Stimulated activated effector memory CD8-positive, alpha-beta T cell treated with anti-CD3 and anti-CD28 coated beads, Interleukin-12 subunit alpha, Interleukin-12 subunit beta, amount 100 ng/mL, for 72 hours (primary cell): Measurements from ENCODE around the gene ALKBH8.

ENCODE experiments used
- ATAC-seq: fragments of 150-1000 bp; cut with Tn5 transposase; 2 replicates; pipeline ENCODE4 v1.10.0; 2021
- DNase-seq, 2 donors: peaks; one replicate each; pipeline ENCODE4 v3.0.0; 2021 to 2022; ENCODE audit warnings: low spot score in 2 of 2
- H3K27ac Mint-ChIP-seq: one replicate; pipeline ENCODE4 v1.8.0; 2022; ENCODE audit warnings: mild to moderate bottlenecking, mixed read lengths
- H3K36me3 Mint-ChIP-seq: one replicate; pipeline ENCODE4 v1.8.0; 2022; ENCODE audit warnings: mild to moderate bottlenecking, mixed read lengths
- H3K4me1 Mint-ChIP-seq: one replicate; pipeline ENCODE4 v1.8.0; 2022; ENCODE audit warnings: mixed read lengths
- H3K4me3 Mint-ChIP-seq: one replicate; pipeline ENCODE4 v1.8.0; 2022; ENCODE audit warnings: mild to moderate bottlenecking, mixed read lengths
- H3K9me3 Mint-ChIP-seq: one replicate; pipeline ENCODE4 v1.8.0; 2022; ENCODE audit warnings: mixed read lengths

The ALKBH8 gene, protein sequence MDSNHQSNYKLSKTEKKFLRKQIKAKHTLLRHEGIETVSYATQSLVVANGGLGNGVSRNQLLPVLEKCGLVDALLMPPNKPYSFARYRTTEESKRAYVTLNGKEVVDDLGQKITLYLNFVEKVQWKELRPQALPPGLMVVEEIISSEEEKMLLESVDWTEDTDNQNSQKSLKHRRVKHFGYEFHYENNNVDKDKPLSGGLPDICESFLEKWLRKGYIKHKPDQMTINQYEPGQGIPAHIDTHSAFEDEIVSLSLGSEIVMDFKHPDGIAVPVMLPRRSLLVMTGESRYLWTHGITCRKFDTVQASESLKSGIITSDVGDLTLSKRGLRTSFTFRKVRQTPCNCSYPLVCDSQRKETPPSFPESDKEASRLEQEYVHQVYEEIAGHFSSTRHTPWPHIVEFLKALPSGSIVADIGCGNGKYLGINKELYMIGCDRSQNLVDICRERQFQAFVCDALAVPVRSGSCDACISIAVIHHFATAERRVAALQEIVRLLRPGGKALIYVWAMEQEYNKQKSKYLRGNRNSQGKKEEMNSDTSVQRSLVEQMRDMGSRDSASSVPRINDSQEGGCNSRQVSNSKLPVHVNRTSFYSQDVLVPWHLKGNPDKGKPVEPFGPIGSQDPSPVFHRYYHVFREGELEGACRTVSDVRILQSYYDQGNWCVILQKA

DNA sequence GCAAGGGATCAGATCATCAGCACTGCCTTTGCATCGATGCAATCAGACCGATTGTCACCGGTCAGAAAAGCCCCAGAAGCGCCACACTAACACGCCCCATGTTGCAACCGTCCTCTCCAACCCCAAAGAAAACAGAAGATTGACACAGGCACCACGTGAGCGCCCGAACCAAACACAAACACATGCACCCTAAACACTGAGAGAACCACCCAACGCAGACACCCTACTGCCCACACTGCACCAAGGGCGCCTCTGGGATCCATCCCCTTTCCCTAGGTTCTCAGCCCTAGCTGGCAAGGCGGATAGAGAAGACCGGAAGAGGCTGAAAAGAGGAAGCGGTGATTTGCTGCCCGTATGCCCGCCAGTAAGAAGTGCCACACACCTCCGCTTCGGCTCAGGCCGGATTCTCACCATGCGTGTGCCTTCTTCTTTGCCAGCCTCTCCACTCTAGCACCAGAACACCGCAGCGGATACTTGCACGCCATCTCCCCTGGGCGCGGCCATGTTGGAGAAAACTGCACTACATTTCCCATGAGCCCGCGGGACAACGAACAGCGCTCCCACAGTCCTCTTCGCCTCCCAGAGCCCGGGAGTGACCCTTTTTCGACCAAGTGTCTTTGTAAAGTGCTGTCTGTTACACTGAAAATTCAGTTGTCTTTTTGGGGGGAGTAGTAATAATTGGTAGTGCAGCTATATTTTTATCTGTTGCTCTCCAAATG is at the start of gene ALKBH8:
Gene ALKBH8 (minus strand): TSS at position 517 of the 719 bp plus-strand sequence. CDS start 4,842 bp downstream, outside the sequence.
- Mint-ChIP-seq H3K27ac (peak within 1 kb of the TSS; percentile 95), H3K4me1 (peaks cover 50% of the 10 kb centered on the region)
- ATAC-seq, result peak; percentile 94

DNA sequence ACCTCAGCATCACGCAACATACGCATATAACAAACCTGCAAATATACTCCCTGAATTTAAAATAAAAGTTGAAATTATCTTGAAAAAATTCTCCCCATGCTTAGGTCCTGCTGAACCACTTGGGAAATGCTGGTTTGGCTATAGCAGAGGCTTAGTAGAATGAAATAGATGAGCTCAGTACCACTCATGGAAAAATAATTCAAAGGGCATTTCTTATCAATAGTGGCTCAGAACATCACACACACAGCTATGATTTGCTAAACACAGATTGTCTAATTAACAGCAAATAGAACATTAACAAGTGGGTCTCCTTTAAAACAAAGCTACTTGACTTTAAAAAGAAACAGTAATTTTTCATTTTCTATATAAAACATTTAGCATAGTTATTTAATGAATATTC is 46.9 kb upstream of the ALKBH8 start:
- Mint-ChIP-seq H3K4me3 (no peak overlapping the region), H3K9me3 (no peaks in the 10 kb centered on the region), H3K36me3 (no peaks in the 10 kb centered on the region), H3K27ac (no peak overlapping the region), H3K4me1 (no peaks in the 10 kb centered on the region)
- ATAC-seq (no peak), DNase-seq (no peak)

More for the DNA sequence above, at the start of gene ALKBH8:
- Mint-ChIP-seq H3K9me3 (no peaks in the 10 kb centered on the region), H3K36me3 (peaks cover 6% of the 10 kb centered on the region), H3K4me3 (peak within 1 kb of the TSS; percentile 96)
- DNase-seq, result peak; percentile 53 to 86

DNA sequence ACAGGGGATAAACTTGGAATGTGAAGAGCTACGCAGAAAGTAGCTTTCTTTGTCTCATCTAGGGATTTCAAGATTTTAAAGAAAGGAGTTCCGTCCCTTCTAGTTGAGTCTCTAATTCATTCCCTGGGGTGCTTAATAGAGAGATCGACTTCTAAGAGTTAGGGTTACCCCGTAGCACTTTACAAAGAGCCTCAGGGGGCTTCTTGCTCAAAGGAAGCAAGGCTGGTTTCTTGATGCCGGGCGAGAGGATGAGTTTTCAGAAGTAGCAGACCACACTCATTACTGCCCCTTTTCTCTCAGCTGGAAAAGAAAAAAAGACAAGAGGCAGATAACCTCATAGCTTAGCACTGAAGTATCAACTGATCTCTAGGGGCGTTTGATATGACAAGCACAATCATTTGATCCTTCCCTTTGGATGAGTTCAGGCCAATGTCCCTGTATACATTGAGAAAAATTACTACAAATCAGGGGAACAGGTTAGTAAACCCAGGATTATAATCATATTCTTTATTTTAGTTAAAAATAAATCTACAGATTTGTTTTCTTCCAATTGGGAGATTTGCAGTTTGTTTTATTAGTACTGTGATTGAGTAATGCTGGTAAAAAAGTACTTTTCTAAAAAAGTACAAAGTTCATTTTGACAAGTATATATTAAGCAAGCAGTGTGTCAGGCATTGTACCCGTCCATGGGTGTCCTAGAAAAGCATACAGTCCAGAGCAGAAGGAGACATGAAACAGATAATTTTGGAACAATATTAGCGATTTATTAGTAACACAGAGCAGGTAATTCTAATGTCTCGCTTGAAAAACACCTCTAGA is 44.1 kb upstream of the ALKBH8 start:
- no peak overlapping the region for H3K27ac Mint-ChIP-seq
- ATAC-seq (no peak), DNase-seq (no peak)
- no peaks in the 10 kb centered on the region for H3K9me3 Mint-ChIP-seq
- no peak overlapping the region for H3K4me3 Mint-ChIP-seq
- H3K4me1 Mint-ChIP-seq, result no peaks in the 10 kb centered on the region
- no peaks in the 10 kb centered on the region for H3K36me3 Mint-ChIP-seq

DNA sequence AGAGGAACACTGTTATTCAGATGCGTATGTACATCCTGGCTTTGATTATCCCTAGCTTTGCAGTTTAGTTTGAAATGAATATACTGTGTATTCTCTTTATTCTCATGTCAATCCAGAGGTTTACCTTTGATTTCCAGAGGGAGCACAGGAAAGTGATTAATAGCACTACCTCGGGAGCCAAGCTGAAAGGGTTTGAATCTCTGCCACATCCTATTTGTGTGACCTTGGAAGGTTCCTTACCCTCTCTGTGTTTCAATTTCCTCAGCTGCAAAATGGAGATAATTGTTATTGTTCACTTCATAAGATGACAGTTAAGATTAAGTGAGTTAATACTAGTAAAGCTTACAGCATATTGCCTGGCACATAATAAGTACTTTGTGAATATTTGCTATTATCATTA is 43.3 kb upstream of the ALKBH8 start:
- no peaks in the 10 kb centered on the region for H3K4me1 Mint-ChIP-seq
- DNase-seq, result no peak
- no peaks in the 10 kb centered on the region for H3K36me3 Mint-ChIP-seq
- H3K27ac Mint-ChIP-seq, result no peak overlapping the region
- H3K9me3 Mint-ChIP-seq, result no peaks in the 10 kb centered on the region
- no peak overlapping the region for H3K4me3 Mint-ChIP-seq
- no peak for ATAC-seq

DNA sequence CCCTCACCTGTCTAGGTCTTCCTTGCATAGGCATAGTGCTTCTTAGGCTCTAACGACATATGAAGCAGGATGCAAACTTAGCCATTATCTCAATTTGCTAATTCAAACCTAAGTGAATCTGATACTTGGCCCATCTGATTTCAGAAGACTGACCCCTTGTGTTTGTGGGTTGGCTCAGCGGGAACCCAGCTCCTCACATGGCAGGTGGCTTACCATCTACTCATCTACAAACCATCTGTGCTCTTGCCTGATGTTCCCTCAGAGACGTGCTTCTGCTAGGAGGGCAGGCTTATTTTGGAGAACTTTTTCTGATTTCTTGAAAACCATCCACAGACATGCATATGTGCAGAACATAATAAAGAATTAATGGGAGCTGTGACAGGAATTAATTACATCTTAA is 40.6 kb upstream of the ALKBH8 start:
- H3K4me1 Mint-ChIP-seq, result no peaks in the 10 kb centered on the region
- no peaks in the 10 kb centered on the region for H3K36me3 Mint-ChIP-seq
- H3K27ac Mint-ChIP-seq, result no peak overlapping the region
- no peak for ATAC-seq
- no peak for DNase-seq
- H3K4me3 Mint-ChIP-seq, result no peak overlapping the region
- no peaks in the 10 kb centered on the region for H3K9me3 Mint-ChIP-seq

DNA sequence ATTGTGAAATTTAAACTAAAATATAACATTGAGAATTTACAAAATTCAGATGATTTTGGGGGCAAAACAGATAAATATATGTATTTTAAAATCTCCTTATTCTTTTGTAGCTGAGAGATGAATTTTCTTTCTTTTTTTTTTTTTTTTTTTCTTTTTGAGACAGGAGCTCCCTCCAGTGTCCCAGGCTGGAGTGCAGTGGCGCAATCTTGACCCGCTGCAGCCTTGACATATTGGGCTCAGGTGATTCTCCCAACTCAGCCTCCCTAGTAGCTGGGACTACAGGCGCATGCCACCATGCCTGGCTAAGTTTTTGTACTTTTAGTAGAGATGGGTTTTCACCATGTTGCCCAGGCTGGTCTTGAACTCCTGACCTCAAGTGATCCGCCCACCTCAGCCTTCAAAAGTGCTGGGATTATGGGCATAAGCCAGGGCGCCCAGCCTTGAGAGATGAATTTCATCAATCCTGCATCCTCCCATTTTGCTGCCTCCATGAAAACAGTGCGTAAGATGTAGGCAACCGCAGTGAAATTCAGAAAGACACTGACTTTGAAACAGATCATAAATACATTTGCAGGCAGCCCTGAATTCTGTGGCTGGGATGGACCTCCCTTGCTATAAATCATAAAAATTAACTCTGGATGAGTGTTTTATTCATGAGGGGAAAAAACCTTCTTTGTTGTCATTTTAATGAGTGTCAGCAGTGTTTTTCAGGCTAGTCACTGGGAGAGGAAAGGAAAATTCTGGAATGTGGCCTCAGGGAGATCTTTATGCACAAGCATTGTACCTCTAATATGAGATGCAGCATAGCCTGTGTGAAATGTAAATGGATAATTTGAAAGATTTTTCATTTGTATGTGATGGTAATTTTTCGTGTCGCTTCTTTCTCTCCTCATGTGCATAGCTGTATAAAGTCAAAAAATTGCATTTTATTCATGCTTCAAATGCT is 39.8 kb upstream of the ALKBH8 start:
- H3K36me3 Mint-ChIP-seq, result no peaks in the 10 kb centered on the region
- no peaks in the 10 kb centered on the region for H3K4me1 Mint-ChIP-seq
- H3K4me3 Mint-ChIP-seq, result no peak overlapping the region
- H3K9me3 Mint-ChIP-seq, result no peaks in the 10 kb centered on the region
- no peak overlapping the region for H3K27ac Mint-ChIP-seq
- no peak for ATAC-seq
- no peak for DNase-seq

DNA sequence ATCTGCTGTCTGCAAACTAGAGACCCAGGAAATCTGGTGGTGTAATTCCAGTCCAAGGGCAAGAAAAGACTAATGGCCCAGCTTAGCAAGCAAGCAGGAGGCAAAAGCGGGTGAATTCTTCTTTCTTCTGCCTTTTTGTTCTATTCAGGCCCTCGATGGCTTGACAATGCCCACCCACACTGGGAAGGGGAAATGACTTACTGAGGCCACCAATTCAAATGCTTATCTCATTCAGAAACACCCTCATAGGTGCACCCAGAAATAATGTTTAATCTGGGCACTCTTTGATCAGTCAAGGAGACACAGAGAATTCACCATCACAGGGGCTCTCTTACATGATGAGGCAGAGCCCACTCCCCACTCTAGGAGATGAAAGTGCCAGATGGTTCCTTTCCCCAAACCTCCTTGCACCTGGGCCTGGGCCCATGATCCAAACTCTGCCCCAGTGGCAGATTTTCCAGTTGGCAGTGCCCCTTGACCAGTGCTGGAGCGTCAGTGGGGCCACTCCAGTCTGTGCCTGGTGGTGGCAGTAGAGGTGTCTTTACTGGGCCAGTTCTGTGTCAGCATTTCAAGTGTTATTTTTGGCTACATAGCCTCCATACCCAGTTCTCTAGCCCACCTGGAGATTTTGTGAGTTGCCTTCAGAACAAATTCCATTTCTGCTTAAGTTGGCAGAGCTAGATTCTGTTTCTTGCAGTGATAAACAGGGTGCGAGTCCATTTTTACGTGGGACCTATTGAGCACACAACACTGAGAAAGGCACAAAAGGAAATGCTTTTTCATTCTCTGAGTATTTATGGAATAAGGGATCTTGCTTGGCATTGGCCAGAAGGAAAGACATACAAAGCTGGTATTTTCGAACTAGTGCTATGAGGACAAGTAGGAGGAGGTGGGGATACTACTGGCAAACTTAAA is 32.9 kb upstream of the ALKBH8 start:
- no peak for DNase-seq
- Mint-ChIP-seq H3K4me1 (peaks cover 7% of the 10 kb centered on the region), H3K4me3 (no peak overlapping the region), H3K36me3 (no peaks in the 10 kb centered on the region), H3K9me3 (no peaks in the 10 kb centered on the region), H3K27ac (no peak overlapping the region)
- peak; percentile 79 for ATAC-seq

DNA sequence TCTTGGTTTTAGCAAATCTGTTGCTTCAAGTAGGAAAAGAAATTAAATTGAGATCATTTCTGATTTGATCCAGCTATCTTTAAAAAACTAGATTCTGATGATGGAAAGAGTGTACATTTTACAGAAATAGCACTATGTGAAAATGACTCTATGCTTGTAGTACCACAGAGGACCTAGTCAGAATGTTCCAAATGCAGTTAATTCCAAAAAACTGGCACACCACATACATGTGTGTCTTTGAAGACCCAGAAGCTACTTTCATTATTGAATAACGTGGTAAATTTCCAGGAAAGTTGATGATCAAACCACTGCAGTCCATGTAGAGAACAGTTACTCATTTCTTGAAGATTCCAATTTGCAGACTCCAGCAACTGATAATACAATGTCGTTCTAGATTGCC is 29.2 kb upstream of the ALKBH8 start:
- H3K4me3 Mint-ChIP-seq, result no peak overlapping the region
- ATAC-seq (no peak), DNase-seq (no peak)
- no peak overlapping the region for H3K27ac Mint-ChIP-seq
- H3K4me1 Mint-ChIP-seq, result peaks cover 31% of the 10 kb centered on the region
- no peaks in the 10 kb centered on the region for H3K36me3 Mint-ChIP-seq
- no peaks in the 10 kb centered on the region for H3K9me3 Mint-ChIP-seq

DNA sequence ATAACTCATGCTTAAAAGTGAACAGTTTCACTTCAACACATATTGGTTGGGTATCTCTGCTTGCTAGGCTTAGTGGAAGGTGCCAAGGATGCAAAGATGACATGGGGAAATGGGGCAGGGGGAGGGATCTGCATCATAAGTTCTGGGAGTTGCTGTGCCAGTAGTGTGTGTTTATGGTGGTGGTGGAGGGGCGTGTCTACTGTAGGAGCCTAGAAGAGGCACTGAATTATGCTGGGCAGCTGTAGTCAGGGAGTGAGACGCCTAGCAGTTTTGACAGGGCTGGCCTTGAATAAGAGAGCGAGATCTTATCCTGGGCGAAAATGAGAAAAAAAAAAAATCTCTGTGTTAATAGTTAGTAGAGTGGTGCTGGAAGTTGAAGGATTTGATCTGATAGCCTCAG is 28.4 kb upstream of the ALKBH8 start:
- H3K4me3 Mint-ChIP-seq, result no peak overlapping the region
- ATAC-seq, result no peak
- H3K9me3 Mint-ChIP-seq, result no peaks in the 10 kb centered on the region
- H3K4me1 Mint-ChIP-seq, result peaks cover 31% of the 10 kb centered on the region
- no peak for DNase-seq
- no peak overlapping the region for H3K27ac Mint-ChIP-seq
- no peaks in the 10 kb centered on the region for H3K36me3 Mint-ChIP-seq

DNA sequence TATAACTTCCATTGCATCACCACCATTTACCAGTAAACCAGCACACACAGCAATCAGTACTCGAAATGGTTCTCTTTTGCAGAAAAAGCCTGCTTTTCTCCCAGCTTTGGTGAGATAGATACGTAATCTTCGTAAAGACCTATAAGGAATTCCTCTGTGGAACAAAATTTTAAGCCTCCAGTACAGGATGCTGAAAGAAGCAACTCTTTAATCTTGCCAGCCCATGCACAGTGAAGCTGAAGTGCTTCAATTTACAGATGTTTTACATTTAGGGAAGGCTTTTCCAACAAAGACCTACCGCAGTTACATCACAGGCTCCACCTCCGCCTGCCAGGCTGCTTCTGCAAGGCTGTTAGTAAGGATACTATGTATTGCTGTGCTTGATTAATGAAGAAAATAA is 27.3 kb upstream of the ALKBH8 start:
- ATAC-seq, result no peak
- no peak overlapping the region for H3K27ac Mint-ChIP-seq
- peaks cover 31% of the 10 kb centered on the region for H3K4me1 Mint-ChIP-seq
- no peak for DNase-seq
- no peaks in the 10 kb centered on the region for H3K9me3 Mint-ChIP-seq
- H3K4me3 Mint-ChIP-seq, result no peak overlapping the region
- no peaks in the 10 kb centered on the region for H3K36me3 Mint-ChIP-seq

DNA sequence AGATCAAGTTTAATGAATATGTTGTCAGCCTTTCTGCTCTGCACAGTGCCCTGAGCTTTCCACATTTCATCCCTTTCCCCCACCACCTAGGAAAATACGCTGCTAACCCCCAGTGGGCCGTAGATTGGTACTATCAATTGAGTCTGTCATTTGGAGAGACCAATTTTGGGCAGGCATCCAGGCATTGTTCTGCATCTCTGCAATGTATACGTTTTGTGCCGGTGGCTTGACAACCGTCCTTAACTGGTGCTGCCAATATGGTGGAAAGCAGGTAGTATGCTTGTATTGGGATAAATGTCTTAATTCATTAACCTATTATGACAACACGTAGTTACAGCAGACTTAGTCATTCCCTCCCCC is 26.7 kb upstream of the ALKBH8 start:
- no peaks in the 10 kb centered on the region for H3K9me3 Mint-ChIP-seq
- DNase-seq (no peak), ATAC-seq (peak; percentile 12)
- peaks cover 31% of the 10 kb centered on the region for H3K4me1 Mint-ChIP-seq
- no peak overlapping the region for H3K27ac Mint-ChIP-seq
- H3K4me3 Mint-ChIP-seq, result peak overlapping the region; percentile 83
- no peaks in the 10 kb centered on the region for H3K36me3 Mint-ChIP-seq

DNA sequence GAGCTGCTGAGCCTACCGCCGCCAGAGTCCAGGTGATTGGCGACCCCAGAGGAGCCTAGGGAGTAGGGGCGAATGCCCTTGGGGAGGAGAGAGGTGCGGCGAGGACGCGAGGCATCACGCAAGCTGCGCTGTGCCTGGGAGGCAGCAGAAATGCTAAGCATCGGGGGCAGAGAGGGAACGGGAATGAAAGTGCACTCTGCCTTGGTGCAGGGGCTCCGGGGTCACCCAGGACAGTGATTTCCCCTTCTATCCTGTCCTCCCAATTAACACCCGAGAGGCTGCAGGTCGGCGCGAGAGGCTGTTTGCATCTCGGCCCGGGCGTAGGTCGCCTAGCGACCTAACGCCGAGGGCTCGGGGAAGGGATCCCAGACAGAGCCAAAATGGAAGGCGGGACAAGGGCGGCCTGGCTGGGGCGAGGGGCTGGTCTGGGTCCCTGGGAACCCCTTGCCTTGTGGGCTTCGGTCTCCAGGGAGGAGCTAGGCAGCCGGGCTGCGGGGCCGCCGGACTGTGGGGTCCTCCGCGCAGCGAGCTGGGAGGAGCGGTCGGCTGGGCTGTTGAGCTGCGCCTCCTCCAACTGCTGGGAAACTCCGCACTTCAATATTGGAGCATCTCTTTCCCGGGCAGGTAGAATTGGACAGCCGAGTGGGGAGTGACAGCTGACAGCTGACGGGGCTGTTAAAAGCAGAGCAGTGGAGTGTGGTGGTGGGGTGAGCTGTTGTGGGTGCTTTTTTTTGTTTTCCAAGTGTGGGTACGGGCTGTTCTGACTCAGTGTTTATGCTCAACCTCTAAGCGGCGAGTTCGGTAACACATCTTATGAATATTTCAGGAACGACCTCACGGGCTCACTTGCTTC is 26.1 kb upstream of the ALKBH8 start:
- DNase-seq, result peak; percentile 11 to 65
- no peaks in the 10 kb centered on the region for H3K9me3 Mint-ChIP-seq
- no peaks in the 10 kb centered on the region for H3K36me3 Mint-ChIP-seq
- peaks cover 31% of the 10 kb centered on the region for H3K4me1 Mint-ChIP-seq
- peak; percentile 96 for ATAC-seq
- H3K4me3 Mint-ChIP-seq, result peak overlapping the region; percentile 83
- H3K27ac Mint-ChIP-seq, result no peak overlapping the region
